Muscle layer of colon (tissue), 2 donors: ENCODE data around the gene ZNF584.

Experiments
- H3K27ac ChIP-seq: one replicate; pipeline ENCODE4 v1.7.0; 2013; ENCODE audit warnings: low read depth, mild to moderate bottlenecking, low read length, moderate library complexity
- H3K27me3 ChIP-seq, 2 donors: one replicate each; pipeline ENCODE4 v1.7.0; 2013; ENCODE audit warnings: low read length in 2 of 2, mild to moderate bottlenecking in 2 of 2; ENCODE audit not compliant: insufficient read depth in 2 of 2, control insufficient read depth in 1 of 2
- H3K36me3 ChIP-seq: one replicate; pipeline ENCODE4 v1.7.0; 2013; ENCODE audit warnings: mild to moderate bottlenecking, low read length; ENCODE audit not compliant: insufficient read depth
- H3K4me1 ChIP-seq: one replicate; pipeline ENCODE4 v1.7.0; 2013; ENCODE audit warnings: mild to moderate bottlenecking, low read length; ENCODE audit not compliant: insufficient read depth
- H3K4me3 ChIP-seq, 2 donors: one replicate each; pipeline ENCODE4 v1.7.0; 2013; ENCODE audit warnings: low read length in 2 of 2, low read depth in 1 of 2, mild to moderate bottlenecking in 1 of 2, moderate library complexity in 1 of 2
- H3K9ac ChIP-seq: one replicate; pipeline ENCODE4 v1.7.0; 2013; ENCODE audit warnings: low read length
- H3K9me3 ChIP-seq: one replicate; pipeline ENCODE4 v1.7.0; 2013; ENCODE audit warnings: mild to moderate bottlenecking, low read length
- donor health status: abdominal sarcoma.
- donor health status: Adenocarcinoma of cecum.

Gene ZNF584

GRCh38 chr19:58408152-58409009, at the start of gene ZNF584:
Gene ZNF584, plus strand, starts transcription at chr19:58408649. Its CDS starts 499 bp downstream, at chr19:58409148.
- peak within 1 kb of the TSS; percentile 72 for H3K9ac ChIP-seq
- peaks cover 20% of the 10 kb centered on the region for H3K4me1 ChIP-seq
- no peaks in the 10 kb centered on the region for H3K27me3 ChIP-seq
- H3K27ac ChIP-seq: peak within 1 kb of the TSS; percentile 98
- H3K36me3 ChIP-seq: no peaks in the 10 kb centered on the region
- H3K9me3 ChIP-seq: no peaks in the 10 kb centered on the region
- H3K4me3 ChIP-seq: peak within 1 kb of the TSS; percentile 93 to 100

GRCh38 chr19:58361900-58362271, 46.6 kb upstream of the ZNF584 start:
- H3K4me1 ChIP-seq: no peaks in the 10 kb centered on the region
- no peaks in the 10 kb centered on the region for H3K36me3 ChIP-seq
- peak overlapping the region; percentile 59 for H3K27ac ChIP-seq
- peak overlapping the region; percentile 83 to 99 for H3K4me3 ChIP-seq
- peak overlapping the region; percentile 96 for H3K9ac ChIP-seq
- H3K9me3 ChIP-seq: no peaks in the 10 kb centered on the region
- H3K27me3 ChIP-seq: peaks cover 0 to 18% of the 10 kb centered on the region in 2 donors

- H3K27me3 ChIP-seq: peaks cover 0 to 18% of the 10 kb centered on the region in 2 donors
- H3K9ac ChIP-seq: peak within 1 kb of the TSS; percentile 96
- H3K9me3 ChIP-seq: no peaks in the 10 kb centered on the region
These were observed 46.0 kb upstream of the ZNF584 start, which contains the start of gene ZNF497 for GRCh38 chr19:58362272-58362994. Gene ZNF497, minus strand, starts transcription at chr19:58362751. Its CDS starts 5,116 bp downstream, at chr19:58357635.

GRCh38 chr19:58364146-58364545, 44.3 kb upstream of the ZNF584 start:
- H3K4me1 ChIP-seq: no peaks in the 10 kb centered on the region
- no peak overlapping the region for H3K4me3 ChIP-seq
- H3K27me3 ChIP-seq: peaks cover 0 to 18% of the 10 kb centered on the region in 2 donors
- no peak overlapping the region for H3K9ac ChIP-seq
- H3K27ac ChIP-seq: no peak overlapping the region
- H3K9me3 ChIP-seq: no peaks in the 10 kb centered on the region
- no peaks in the 10 kb centered on the region for H3K36me3 ChIP-seq

More at GRCh38 chr19:58362272-58362994, 46.0 kb upstream of the ZNF584 start, which contains the start of gene ZNF497:
- Histone ChIP-seq H3K27ac (peak within 1 kb of the TSS; percentile 59), H3K4me3 (peak within 1 kb of the TSS; percentile 83 to 99), H3K4me1 (no peaks in the 10 kb centered on the region), H3K36me3 (no peaks in the 10 kb centered on the region)

GRCh38 chr19:58366585-58367430, 41.6 kb upstream of the ZNF584 start:
- Histone ChIP-seq H3K9me3 (no peaks in the 10 kb centered on the region), H3K4me3 (no peak overlapping the region), H3K4me1 (no peaks in the 10 kb centered on the region), H3K36me3 (no peaks in the 10 kb centered on the region), H3K27me3 (peaks cover 0 to 18% of the 10 kb centered on the region in 2 donors), H3K27ac (no peak overlapping the region), H3K9ac (no peak overlapping the region)

GRCh38 chr19:58367698-58368454, 40.6 kb upstream of the ZNF584 start:
- H3K36me3 ChIP-seq: no peaks in the 10 kb centered on the region
- no peak overlapping the region for H3K4me3 ChIP-seq
- H3K4me1 ChIP-seq: no peaks in the 10 kb centered on the region
- H3K9me3 ChIP-seq: no peaks in the 10 kb centered on the region
- H3K27me3 ChIP-seq: peaks cover 0 to 18% of the 10 kb centered on the region in 2 donors
- H3K27ac ChIP-seq: no peak overlapping the region
- no peak overlapping the region for H3K9ac ChIP-seq

GRCh38 chr19:58368561-58369360, 39.7 kb upstream of the ZNF584 start:
- Histone ChIP-seq H3K9me3 (no peaks in the 10 kb centered on the region), H3K4me3 (no peak overlapping the region), H3K36me3 (no peaks in the 10 kb centered on the region), H3K27me3 (peaks cover 0 to 18% of the 10 kb centered on the region in 2 donors), H3K27ac (no peak overlapping the region), H3K4me1 (no peaks in the 10 kb centered on the region), H3K9ac (no peak overlapping the region)

GRCh38 chr19:58372311-58373133, 35.9 kb upstream of the ZNF584 start:
- no peak overlapping the region for H3K9ac ChIP-seq
- H3K4me1 ChIP-seq: no peaks in the 10 kb centered on the region
- H3K36me3 ChIP-seq: no peaks in the 10 kb centered on the region
- no peak overlapping the region for H3K4me3 ChIP-seq
- H3K27ac ChIP-seq: no peak overlapping the region
- H3K9me3 ChIP-seq: no peaks in the 10 kb centered on the region
- H3K27me3 ChIP-seq: peaks cover 0 to 6% of the 10 kb centered on the region in 2 donors

- H3K9me3 ChIP-seq: no peaks in the 10 kb centered on the region
- no peak overlapping the region for H3K4me3 ChIP-seq
- H3K27me3 ChIP-seq: no peaks in the 10 kb centered on the region
These were observed 34.2 kb upstream of the ZNF584 start for GRCh38 chr19:58374200-58374599.

More at GRCh38 chr19:58374200-58374599, 34.2 kb upstream of the ZNF584 start:
- no peaks in the 10 kb centered on the region for H3K36me3 ChIP-seq
- no peaks in the 10 kb centered on the region for H3K4me1 ChIP-seq
- H3K9ac ChIP-seq: no peak overlapping the region
- H3K27ac ChIP-seq: no peak overlapping the region
